NCI-H1417 (cell line): ENCODE results near the gene SEPTIN10.
"Not testable (repeated sequence)": the region's sequence is repeated elsewhere in the genome, so short reads cannot be mapped to it uniquely, and the experiment has no call there.

Experiments used
- DNase-seq, 3 experiments: peaks; one replicate each; lab custom pipeline; 2025; lab: John Stamatoyannopoulos, UW

The SEPTIN10 gene

DNA sequence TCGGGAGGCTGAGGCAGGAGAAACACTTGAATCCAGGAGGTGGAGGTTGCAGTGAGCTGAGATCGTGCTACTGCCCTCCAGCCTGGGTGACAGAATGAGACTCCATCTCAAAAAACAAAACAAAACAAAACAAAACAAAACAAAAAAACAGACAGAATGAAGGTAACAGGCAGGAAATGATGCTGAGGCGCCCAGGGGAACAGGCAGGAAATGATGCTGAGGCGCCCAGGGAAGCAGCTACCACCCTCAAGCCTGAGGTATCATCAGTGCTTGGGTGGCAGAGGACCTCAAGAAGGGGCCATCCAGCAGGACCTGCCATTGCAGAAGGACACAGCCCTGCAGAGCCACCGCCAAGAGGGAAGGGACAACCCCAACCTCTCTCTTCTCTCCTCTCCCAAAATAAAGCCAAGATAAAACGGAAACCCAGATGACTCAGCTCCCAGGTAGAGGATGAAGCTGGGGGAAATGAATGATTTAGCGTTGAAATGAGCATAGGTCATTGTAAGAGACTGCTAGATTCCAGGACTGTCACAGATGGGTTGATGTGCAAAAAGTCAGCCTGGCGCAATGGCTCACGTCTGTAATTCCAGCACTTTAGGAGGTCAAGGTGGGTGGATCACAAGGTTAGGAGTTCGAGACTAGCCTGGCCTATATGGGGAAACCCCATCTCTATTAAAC lies 19.7 kb upstream of the SEPTIN10 start:
- DNase-seq: no peak

DNA sequence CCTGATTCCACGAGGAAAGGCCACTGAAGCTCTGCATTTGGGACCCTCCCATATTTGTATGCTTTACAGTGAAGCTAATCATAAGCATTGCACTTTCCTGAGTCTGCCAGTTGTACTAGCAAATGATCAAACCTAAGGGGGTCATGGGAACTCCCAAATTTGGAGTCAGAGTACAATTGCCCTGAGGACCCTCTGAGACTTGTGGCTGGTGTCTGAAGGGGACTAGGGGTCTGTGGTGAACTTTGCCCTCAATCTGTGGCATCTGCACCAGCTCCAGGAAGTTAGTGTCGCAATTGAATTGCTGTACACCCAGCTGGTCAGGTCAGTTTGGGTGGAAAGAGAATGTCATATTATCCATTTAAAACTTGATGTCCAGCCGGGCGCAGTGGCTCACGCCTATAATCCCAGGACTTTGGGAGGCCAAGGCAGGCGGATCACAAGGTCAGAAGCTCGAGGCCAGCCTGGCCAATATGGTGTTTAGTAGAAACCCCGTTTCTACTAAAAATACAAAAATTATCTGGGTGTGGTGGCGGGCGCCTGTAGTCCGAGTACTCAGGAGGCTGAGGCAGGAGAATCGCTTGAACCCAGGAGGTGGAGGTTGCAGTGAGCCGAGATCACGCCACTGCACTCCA lies 18.5 kb upstream of the SEPTIN10 start:
- no peak for DNase-seq

DNA sequence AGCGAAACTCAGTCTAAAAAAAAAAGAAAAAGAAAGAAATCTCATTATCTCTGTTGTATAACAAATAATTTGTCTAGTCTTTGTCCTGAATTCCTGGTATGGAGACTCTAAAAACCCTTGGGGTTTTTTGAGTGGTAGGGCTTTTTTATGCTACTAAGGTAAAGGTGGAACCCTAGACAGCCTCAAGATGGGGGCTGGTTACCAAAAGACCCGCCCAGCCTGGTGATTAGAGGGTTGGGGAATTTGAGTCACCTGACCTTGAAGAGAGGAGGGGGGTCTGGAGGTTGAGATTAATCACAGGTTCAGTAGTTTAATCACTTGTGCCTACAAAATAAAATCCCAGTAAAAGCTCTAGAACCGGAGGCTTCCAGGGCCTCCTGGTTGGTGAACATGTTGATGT lies 18.0 kb upstream of the SEPTIN10 start:
- DNase-seq: no peak

DNA sequence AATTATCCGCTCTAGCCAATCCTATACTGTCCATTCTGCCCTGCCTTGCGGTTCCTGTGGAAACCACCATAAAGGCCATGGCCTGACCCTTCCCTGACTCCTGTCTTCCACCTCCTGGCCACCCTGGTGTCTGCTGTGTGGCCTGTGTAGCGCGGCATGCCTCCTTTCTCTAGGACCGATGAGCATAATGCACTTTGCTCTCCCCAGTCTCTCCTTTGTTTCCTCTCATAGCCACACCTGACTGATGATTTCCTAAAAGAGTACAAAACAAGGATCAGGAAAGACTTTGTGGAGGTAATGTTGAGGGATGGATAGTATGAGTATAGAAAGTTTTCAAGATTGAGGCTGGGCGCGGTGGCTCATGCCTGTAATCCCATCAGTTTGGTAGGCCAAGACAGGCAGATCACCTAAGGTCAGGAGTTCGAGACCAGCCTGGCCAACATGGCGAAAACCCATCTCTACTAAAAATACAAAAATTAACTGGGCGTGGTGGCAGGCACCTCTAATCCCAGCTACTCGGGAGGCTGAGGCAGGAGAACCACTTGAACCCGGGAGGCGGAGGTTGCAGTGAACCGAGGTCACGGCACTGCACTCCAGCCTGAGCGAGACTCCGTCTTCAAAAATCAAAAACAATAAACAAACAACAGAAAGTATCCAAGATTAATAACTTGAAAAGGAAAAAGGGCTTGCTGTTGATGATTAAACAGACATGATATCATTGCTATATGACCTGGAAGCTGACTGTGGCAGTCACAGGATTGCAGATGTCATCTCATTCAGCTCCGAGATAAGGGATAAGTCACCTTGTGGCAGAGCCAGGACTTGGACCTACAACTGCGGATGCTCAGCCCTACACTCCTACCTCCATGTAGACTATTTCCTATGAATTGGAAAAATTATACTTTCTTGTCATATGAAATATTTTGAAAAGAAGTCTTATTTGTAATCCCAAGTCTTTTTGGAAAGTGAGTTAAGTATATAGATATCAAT lies 17.0 kb upstream of the SEPTIN10 start:
- DNase-seq: no peak

DNA sequence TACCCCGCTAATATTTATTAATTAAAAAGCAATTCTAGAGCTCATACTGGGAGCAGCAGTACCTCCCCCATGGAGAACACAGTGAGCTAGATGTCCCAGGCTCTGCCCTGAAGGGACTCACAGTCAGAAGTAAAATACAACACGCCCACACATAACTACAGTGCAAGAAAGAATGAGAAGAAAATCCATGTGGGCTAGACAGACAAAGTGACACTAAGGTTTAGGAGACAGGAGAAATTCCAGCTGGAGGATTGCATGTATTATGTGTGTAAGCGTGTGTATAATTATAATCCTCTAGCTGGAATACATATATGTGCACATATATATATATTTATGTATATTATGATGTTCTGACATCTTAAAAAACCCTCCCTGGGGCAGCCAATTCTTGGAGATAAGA lies 16.1 kb upstream of the SEPTIN10 start:
- no peak for DNase-seq

DNA sequence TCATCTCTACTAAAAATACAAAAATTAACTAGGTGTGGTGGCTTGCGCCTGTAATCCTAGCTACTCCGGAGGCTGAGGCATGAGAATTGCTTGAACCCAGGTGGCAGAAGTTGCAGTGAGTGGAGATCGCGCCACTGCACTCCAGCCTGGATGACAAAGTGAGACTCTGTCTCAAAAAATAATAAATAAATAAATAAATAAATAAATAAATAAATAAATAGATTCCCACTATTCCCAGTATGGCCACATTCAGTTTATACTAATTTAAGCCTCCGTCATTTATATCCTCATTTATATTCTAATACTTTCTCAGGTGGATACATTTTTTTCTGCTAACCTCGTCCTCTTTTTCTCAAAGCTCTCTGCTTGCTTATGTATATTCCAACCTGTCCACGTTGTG lies 14.6 kb upstream of the SEPTIN10 start:
- not testable (repeated sequence) for DNase-seq

DNA sequence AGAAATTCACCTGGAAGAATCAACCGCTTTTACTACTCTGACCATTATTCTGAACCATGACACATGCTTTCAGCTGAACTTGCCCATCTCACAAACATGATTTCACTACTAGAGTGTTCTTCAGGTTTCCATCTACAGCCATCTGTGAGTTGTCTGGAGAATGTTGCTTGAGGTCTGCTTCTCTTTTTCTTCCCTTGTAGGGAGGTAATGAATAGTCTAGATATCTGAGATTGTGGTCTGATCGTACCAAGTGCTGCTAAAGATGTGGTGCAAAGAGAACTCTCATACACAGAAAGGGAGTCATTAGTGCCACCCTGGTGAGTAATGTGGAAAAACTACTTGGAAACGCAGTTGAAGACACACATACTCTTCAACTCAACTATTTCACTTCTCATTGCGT lies 10.6 kb upstream of the SEPTIN10 start:
- DNase-seq: no peak

DNA sequence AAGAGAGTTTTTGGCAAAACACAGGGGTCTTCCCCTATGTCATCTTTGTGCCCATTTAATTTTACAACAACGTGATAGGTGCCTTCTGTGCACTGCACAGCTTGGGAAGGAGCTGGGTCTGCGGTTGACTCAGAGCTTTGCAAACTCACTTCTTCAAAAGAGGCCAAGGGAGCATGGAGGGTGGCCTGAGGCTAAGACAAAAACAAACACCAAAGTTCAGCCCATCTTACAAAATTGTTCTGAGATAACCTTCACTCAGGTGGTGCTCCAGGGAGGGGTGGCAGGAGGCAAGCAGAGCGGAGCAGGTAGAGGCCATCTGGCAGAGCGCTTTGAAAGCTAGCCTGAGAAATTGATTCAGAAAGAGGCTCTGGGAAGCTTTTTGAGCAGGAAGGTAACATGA lies 10.2 kb upstream of the SEPTIN10 start:
- no peak for DNase-seq

DNA sequence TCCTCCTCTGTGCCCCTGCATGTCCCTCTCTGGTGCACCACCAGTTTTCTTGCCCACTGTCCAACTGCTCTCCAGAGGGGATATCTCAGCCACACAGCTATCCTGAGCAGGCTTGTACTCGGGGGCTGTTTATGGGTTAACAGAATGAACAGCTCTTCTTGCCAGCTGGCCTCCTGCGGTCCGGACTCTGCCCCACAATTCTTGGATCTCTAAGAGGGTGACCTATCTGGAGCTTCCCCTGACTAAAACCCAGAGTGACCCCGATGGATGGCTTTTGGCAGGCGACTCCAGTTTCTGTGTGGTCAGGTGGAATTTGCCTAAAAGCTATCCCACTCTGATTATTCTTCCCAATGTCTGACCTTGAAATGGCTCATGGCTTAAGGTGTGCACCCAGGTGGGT lies 9.5 kb upstream of the SEPTIN10 start:
- no peak for DNase-seq

DNA sequence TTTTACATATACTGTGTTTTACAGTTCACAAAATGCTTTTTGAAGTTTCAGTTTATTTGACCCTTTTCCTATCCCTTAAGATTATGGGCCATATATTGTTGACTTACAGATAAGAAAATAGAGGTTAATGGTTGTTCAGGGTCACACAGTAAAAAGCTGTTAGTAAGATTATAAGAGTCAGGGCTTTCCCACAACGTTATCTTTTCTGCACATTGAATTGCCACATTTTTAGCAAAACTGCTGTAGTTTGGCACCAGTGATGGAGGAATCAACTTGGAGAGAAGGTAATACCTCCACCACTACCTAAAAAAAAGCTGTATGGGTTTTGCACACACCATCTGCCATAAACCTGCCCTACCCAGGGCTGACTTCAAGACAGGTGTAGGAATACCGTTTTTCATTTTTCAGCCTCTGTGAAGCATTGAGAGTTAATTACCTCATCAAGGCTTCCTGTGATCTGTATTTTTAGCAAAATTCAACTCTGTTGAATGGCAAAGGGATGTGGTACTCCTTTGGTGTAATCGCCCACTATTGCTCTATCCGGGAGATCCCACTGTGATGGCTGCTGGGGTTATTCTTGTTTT lies 5.4 kb upstream of the SEPTIN10 start:
- no peak for DNase-seq

DNA sequence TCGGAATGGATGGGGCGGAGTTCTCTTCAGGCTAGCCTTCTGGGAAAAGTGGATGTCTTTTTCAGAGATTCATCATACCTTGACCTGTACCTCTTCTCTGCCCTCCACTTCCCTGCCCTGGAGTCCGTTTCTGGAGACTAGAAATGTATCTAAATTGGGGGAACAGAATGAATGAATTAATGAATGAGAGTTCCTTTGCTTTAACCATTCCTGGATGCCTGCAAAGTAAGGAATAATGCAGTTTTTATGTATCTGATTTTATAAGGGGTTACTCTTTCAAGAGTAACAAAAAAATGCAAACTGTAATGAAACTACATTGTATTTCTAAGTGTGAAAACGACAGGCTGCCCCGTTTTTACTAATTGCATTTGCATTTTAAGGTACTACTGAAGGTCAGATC lies 2.4 kb upstream of the SEPTIN10 start:
- no peak for DNase-seq

DNA sequence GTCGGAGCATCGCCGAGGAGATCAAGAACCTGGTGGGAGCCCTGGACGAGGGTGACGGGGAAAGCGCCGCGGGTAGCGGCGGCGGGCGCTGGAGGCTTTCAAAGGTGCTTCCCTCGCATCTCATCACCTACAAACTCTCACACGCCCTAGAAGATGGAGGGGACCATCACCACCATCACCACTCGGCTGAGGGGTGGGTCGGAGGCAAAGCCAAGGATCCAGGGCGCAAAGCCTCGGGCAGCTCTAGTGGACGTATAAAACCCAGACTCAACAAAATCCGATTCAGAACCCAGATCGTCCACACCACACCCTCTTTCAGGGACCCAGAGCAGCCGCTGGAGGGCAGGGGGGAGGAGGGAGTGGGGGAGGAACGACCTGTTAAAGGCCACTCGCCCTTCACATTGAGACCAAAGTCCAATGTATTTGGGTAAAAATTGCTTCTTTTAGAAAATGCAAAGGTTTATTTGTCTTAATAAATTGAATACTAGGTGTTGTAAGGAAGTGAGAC lies 1.9 kb upstream of the SEPTIN10 start:
- peak in 2 of 3 experiments; percentile 23 to 34 for DNase-seq

DNA sequence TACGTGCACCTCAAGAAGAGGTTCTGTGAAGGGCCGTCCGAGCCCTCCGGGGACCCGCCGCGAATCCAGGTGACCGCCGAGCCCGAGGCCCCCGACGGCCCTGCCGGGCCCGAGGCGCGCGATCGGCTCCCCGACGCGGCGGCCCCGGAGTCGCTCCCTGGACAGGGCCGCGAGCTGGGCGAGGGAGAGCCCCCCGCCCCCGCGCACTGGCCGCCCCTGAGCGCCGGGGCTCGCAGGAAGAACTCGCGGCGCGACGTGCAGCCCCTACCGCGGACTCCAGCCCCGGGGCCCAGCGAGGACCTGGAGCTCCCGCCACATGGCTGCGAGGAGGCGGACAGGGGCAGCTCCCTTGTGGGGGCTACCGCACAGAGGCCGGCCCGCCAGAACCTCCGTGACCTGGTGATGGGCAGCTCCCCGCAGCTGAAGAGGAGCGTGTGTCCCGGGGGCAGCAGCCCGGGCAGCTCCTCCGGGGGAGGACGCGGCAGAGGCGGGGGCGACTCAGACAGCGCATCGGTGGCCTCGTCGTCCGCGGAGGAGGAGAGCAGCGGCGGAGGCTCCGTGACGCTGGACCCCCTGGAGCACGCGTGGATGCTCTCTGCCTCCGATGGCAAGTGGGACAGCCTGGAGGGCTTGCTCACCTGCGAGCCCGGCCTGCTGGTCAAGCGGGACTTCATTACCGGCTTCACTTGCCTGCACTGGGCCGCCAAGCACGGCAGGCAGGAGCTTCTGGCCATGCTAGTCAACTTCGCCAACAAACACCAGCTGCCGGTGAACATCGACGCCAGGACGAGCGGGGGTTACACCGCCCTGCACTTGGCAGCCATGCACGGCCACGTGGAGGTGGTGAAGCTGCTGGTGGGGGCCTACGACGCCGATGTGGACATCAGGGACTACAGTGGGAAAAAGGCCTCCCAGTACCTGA lies 1.2 kb upstream of the SEPTIN10 start:
- peak in 2 of 3 experiments; percentile 67 to 81 for DNase-seq

DNA sequence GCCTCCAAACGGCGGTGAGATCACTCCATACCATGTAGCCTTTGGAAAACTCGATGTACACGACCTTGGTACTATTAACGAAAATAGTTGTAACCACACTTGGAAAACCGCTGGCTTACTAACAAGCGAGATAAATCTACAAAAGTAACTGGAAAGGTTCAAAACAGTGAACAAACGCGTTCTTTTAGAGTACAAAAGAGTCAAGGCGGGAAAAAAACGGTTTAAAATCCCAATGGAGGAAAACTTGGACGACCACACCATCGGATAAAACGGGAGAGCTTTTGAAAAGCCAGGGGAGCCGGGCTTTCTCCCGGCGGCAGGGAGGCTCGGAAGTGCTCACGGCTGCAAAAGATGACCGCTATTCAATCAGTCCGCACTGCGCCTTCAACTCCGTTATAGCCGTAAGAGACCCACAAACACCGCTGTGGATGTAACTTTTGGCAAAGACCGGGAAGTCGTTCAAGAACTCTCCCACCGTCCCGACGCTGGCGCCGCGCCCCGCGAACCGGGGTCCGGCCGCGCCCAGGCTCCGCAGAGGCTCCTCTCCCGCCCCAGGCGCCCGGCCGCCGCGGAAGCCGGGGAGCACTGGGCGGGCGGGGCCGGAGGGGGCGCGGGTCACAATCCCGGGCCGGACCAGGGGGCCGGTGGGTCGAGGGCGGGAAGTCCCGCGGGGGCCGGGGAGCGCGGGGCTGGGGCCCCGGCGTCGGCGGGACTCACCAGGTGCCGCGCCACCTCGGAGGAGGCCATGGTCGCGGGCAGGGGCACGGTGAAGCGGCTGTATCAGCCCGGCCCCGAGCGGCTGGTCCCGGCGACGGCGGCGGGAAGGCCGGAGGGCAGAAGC lies 465 bp downstream of the SEPTIN10 start:
- peak; percentile 11 to 81 (median 71) for DNase-seq

DNA sequence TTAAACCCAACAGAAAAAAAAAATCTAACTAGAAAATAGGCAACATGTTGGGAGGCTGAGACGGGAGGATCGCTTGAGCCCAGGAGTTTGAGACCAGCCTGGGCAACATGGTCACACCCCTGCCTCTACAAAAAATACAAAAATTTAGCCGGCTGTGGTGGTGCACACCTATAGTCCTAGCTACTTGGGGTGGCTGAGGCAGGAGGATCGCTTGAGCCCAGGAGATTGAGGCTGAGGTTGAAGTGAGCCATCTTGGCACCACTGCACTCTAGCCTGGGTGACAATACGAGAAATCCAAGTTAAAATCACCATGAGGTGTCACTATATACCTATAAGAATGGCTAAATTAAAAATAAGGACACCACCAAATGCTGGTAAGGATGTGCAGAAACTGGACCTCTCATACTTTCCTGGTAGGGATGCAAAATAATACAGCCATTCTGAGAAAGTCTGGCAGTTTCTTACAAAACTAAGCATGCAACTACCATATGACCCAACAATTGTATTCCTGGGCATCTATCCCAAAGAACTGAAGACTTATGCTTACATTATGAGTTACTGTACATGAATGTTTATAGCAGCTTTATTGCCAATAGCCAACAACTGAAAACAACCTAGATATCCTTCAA lies 2.2 kb downstream of the SEPTIN10 start:
- peak in 1 of 3 experiments; percentile 32 for DNase-seq

DNA sequence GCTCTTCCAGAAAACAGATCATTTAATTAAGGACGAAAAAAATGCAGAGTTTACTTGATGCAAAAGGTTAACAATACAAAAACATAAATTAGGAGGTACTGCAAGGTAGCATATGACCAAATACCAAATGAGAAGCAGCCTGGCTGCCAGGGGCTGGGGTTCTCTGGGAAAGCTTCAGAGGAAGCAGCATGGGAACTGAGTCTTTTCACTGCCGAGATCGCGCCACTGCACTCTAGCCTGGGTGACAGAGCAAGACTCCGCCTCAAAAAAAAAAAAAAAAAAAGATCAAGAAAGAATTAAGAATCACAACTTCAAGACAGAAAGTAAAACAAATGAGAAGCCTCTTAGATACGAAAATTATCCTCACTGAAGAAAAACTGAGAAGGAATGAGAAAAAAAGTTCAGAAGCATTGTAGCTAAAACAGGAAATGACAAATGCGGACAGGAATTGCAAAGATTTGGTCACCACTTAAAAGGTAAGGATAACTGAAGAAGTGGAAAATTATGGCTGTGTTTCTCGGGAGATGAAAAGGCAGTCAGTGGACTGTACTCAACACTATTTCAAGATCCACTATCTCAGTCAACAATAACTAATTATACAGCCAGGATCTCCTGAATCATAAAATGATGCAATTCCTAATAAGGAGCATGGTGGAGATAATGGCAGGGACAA lies 4.3 kb downstream of the SEPTIN10 start:
- no peak for DNase-seq

DNA sequence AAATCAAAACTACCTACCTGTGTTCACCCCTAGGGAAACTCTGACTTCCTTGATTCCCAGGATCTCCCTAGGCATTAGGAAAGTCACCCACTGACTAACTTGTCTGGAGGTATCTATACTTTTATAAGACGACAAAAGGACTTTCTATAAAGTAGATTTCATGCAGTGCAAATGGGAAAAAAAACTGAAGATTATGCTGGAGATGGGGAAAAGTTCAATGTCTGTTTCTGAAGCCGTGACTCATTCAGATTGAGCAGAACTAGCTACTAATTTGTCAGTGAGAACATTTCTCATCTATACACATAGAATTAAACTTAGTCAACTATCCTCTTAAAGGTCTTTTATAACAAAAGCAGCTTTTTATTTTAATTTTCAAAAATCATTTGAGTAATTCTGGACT lies 6.0 kb downstream of the SEPTIN10 start:
- no peak for DNase-seq

DNA sequence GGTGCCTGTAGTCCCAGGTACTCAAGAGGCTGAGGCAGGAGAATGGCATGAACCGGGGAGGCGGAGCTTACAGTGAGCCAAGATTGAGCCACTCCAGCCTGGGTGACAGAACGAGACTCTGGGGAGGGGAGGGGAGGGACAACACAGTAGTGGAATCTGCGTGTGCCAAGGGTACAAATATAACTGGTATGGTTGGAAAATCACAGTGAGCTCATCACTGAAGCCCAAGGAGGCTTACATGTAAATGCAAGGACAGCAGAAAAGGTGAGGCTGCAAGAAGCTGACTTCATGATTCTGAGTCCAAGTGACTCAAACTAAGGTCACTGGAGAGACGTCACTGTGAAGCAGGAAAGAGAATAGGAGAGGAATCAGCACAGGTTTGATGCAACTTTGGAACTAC lies 9.2 kb downstream of the SEPTIN10 start:
- DNase-seq: no peak

DNA sequence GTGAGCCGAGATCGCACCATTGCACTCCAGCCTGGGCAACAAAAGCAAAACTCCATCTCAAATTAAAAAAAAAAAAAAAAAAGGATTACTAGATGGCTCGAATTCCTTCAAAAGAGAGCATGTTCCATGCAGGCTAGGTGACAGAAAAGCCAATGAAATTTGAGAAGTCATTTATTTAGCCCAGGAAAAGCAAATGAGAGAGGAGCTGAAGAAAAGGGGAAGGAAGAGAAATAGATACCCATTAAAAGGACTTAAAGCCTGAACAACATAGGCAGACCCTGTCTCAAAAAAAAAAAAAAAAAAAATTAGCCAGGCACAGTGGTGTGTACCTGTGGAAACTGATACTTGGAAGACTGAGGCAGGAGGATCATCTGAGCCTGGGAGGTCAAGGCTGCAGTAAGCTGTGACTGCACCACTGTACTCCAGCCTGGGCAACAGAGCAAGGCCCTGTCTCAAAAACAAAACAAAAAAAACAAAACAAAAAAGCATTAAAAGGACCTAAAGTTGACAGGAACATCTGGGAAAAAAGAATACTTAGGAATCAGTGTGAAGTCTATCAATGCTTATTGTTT lies 11.1 kb downstream of the SEPTIN10 start:
- DNase-seq: no peak
